Neuronal stem cell (in vitro differentiated cells): ENCODE results near the gene SSBP3.
A peak's percentile ranks its signal among the peaks of the same experiment; 100 is the strongest.

Source experiments
- DNase-seq: peaks from one replicate; pipeline ENCODE4 v3.0.0-alpha.2; 2013; ENCODE audit warnings: low spot score
- H2AFZ ChIP-seq: one replicate; pipeline ENCODE4 v1.6.1; 2013; ENCODE audit warnings: mild to moderate bottlenecking, low read length, inconsistent platforms
- H2AK5ac ChIP-seq: 2 replicates; pipeline ENCODE4 v1.6.1; 2013; ENCODE audit warnings: low read depth, mild to moderate bottlenecking, inconsistent platforms, low read length, moderate library complexity, mixed read lengths
- H2BK120ac ChIP-seq: 2 replicates; pipeline ENCODE4 v1.6.1; 2013; ENCODE audit warnings: low read depth, mild to moderate bottlenecking, inconsistent platforms, low read length, moderate library complexity, mixed read lengths
- H2BK12ac ChIP-seq: one replicate; pipeline ENCODE4 v1.6.1; 2013; ENCODE audit warnings: low read length, inconsistent platforms
- H2BK15ac ChIP-seq: 2 replicates; pipeline ENCODE4 v1.6.1; 2013; ENCODE audit warnings: mild to moderate bottlenecking, low read length, inconsistent platforms, mixed read lengths
- H2BK5ac ChIP-seq: one replicate; pipeline ENCODE4 v1.6.1; 2013; ENCODE audit warnings: inconsistent platforms, mild to moderate bottlenecking, low read length, moderate library complexity
- H3K14ac ChIP-seq: one replicate; pipeline ENCODE4 v1.6.1; 2013; ENCODE audit warnings: low read length, inconsistent platforms
- H3K18ac ChIP-seq: 2 replicates; pipeline ENCODE4 v1.6.1; 2013; ENCODE audit warnings: low read length, inconsistent platforms
- H3K23ac ChIP-seq: 2 replicates; pipeline ENCODE4 v1.6.1; 2013; ENCODE audit warnings: low read depth, mild to moderate bottlenecking, mixed read lengths, low read length, inconsistent platforms; ENCODE audit not compliant: poor library complexity
- H3K27ac ChIP-seq: replicated peaks from 3 replicates; pipeline ENCODE4 v1.5.1; 2013; ENCODE audit warnings: low read length, inconsistent platforms
- H3K27me3 ChIP-seq, 3 experiments: 2 replicates each; pipeline ENCODE4 v1.6.1; 2013; ENCODE audit warnings: low read length in 3 of 3, mild to moderate bottlenecking in 2 of 3, inconsistent platforms in 1 of 3, low read depth in 1 of 3, mixed read lengths in 1 of 3, moderate library complexity in 1 of 3; ENCODE audit not compliant: control insufficient read depth in 3 of 3, insufficient read depth in 3 of 3
- H3K36me3 ChIP-seq, 2 donors: replicated peaks in 1 of 2; 2 replicates each; pipeline ENCODE4 v1.6.1; 2013; ENCODE audit warnings: low read length in 2 of 2; ENCODE audit not compliant: control insufficient read depth in 2 of 2, insufficient read depth in 2 of 2
- H3K4ac ChIP-seq: 2 replicates; pipeline ENCODE4 v1.6.1; 2013; ENCODE audit warnings: inconsistent platforms, mild to moderate bottlenecking, low read length, moderate library complexity
- H3K4me1 ChIP-seq, 2 donors: 1 replicate in 1 of 2; 2 replicates in 1 of 2; pipeline ENCODE4 v1.6.1; 2013; ENCODE audit warnings: low read length in 2 of 2, low read depth in 1 of 2; ENCODE audit not compliant: control insufficient read depth in 2 of 2, insufficient read depth in 1 of 2
- H3K4me2 ChIP-seq: one replicate; pipeline ENCODE4 v1.6.1; 2013; ENCODE audit warnings: mild to moderate bottlenecking, low read length, inconsistent platforms; ENCODE audit not compliant: insufficient read depth, poor library complexity, severe bottlenecking
- H3K4me3 ChIP-seq, 2 donors: 2 replicates each; pipeline ENCODE4 v1.5.1; 2013; ENCODE audit warnings: low read length in 2 of 2, mild to moderate bottlenecking in 2 of 2, inconsistent platforms in 1 of 2, moderate library complexity in 1 of 2
- H3K79me1 ChIP-seq: one replicate; pipeline ENCODE4 v1.6.1; 2013; ENCODE audit warnings: low read depth, mild to moderate bottlenecking, inconsistent platforms, low read length, moderate library complexity
- H3K9ac ChIP-seq: one replicate; pipeline ENCODE4 v1.6.1; 2013; ENCODE audit warnings: mild to moderate bottlenecking, low read depth, low read length, inconsistent platforms; ENCODE audit not compliant: poor library complexity
- H3K9me3 ChIP-seq, 2 donors: replicated peaks in 1 of 2; 2 replicates each; pipeline versions ENCODE3 to v1.6.1; 2013; ENCODE audit warnings: low read length in 2 of 2, mild to moderate bottlenecking in 2 of 2, inconsistent platforms in 1 of 2, low read depth in 1 of 2, mixed read lengths in 1 of 2, moderate library complexity in 1 of 2; ENCODE audit not compliant: control insufficient read depth in 2 of 2, insufficient read depth in 1 of 2
- H4K8ac ChIP-seq: one replicate; pipeline ENCODE4 v1.6.1; 2013; ENCODE audit warnings: low read depth, mild to moderate bottlenecking, inconsistent platforms, low read length, moderate library complexity
- H4K91ac ChIP-seq: one replicate; pipeline ENCODE4 v1.6.1; 2013; ENCODE audit warnings: low read length, low read depth, mild to moderate bottlenecking, inconsistent platforms; ENCODE audit not compliant: poor library complexity
- WGBS, 2 donors: extraction: QIAGEN DNeasy Blood & Tissue Kit; methylation state at CpG; one replicate each; pipeline ENCODE4 v1.1.7; 2013; ENCODE audit warnings: missing lambda C conversion rate in 2 of 2, mixed read lengths in 1 of 2; ENCODE audit not compliant: insufficient read length in 2 of 2, insufficient replicate concordance in 1 of 2; ENCODE audit errors: extremely low coverage in 2 of 2; 5-methylcytosine and 5-hydroxymethylcytosine counted together

Gene SSBP3

GRCh38 chr1:54250670-54251069 is 155.5 kb downstream of the SSBP3 start:
- no CpG with 5 or more reads among the region's 12 CpGs for WGBS, 2 donors

GRCh38 chr1:54249819-54250435 is 156.3 kb downstream of the SSBP3 start:
- Histone ChIP-seq H2BK15ac (no peak overlapping the region), H3K36me3 (peaks cover 16 to 96% of the 10 kb centered on the region in 2 donors), H3K14ac (no peak overlapping the region), H3K4me3 (no peak overlapping the region), H2BK12ac (no peak overlapping the region), H3K4me1 (peaks cover 0 to 4% of the 10 kb centered on the region in 2 donors), H2BK5ac (no peak overlapping the region), H3K4ac (no peak overlapping the region), H2AK5ac (no peak overlapping the region), H4K91ac (no peak overlapping the region), H2AFZ (no peak overlapping the region), H2BK120ac (no peak overlapping the region), H3K4me2 (no peak overlapping the region), H3K9ac (no peak overlapping the region), H3K9me3 (no peaks in the 10 kb centered on the region), H3K27me3 (no peaks in the 10 kb centered on the region), H3K23ac (no peak overlapping the region), H4K8ac (no peak overlapping the region), H3K27ac (no peak overlapping the region), H3K18ac (no peak overlapping the region), H3K79me1 (no peaks in the 10 kb centered on the region)
- no CpG with 5 or more reads among the region's 9 CpGs for WGBS, 2 donors
- DNase-seq = no peak

More at GRCh38 chr1:54250670-54251069, 155.5 kb downstream of the SSBP3 start:
- no peak for DNase-seq
- Histone ChIP-seq H4K8ac (no peak overlapping the region), H4K91ac (no peak overlapping the region), H3K79me1 (no peaks in the 10 kb centered on the region), H3K9me3 (no peaks in the 10 kb centered on the region), H2BK15ac (no peak overlapping the region), H2BK120ac (no peak overlapping the region), H2AFZ (no peak overlapping the region), H3K9ac (no peak overlapping the region), H3K27me3 (no peaks in the 10 kb centered on the region), H3K4ac (no peak overlapping the region), H3K18ac (no peak overlapping the region), H3K27ac (no peak overlapping the region), H3K14ac (no peak overlapping the region), H3K4me3 (peak overlapping the region in 1 of 2 donors; percentile 12), H3K36me3 (peaks cover 14 to 96% of the 10 kb centered on the region in 2 donors), H2BK12ac (no peak overlapping the region), H3K4me2 (no peak overlapping the region), H3K4me1 (peaks cover 0 to 4% of the 10 kb centered on the region in 2 donors), H2AK5ac (no peak overlapping the region), H2BK5ac (no peak overlapping the region), H3K23ac (no peak overlapping the region)

GRCh38 chr1:54248966-54249365 is 157.2 kb downstream of the SSBP3 start:
- no peak overlapping the region for H3K4me2 ChIP-seq
- H3K23ac ChIP-seq = no peak overlapping the region
- no peak overlapping the region for H2AFZ ChIP-seq
- H3K18ac ChIP-seq = no peak overlapping the region
- no peak overlapping the region for H3K14ac ChIP-seq
- H4K8ac ChIP-seq = no peak overlapping the region
- no peak overlapping the region for H4K91ac ChIP-seq
- H3K9ac ChIP-seq = no peak overlapping the region
- H2BK15ac ChIP-seq = no peak overlapping the region
- no CpG with 5 or more reads among the region's 4 CpGs for WGBS, 2 donors
- H2BK5ac ChIP-seq = no peak overlapping the region
- peaks cover 0 to 4% of the 10 kb centered on the region in 2 donors for H3K4me1 ChIP-seq
- no peak overlapping the region for H2BK120ac ChIP-seq
- no peak overlapping the region for H3K4me3 ChIP-seq
- no peak overlapping the region for H2AK5ac ChIP-seq
- H3K4ac ChIP-seq = no peak overlapping the region
- no peak for DNase-seq
- H3K27ac ChIP-seq = no peak overlapping the region
- H3K79me1 ChIP-seq = no peaks in the 10 kb centered on the region
- no peaks in the 10 kb centered on the region for H3K27me3 ChIP-seq
- H2BK12ac ChIP-seq = no peak overlapping the region
- no peaks in the 10 kb centered on the region for H3K9me3 ChIP-seq
- peaks cover 17 to 96% of the 10 kb centered on the region in 2 donors for H3K36me3 ChIP-seq

- Histone ChIP-seq H3K79me1 (no peaks in the 10 kb centered on the region), H3K4me1 (peaks cover 0 to 4% of the 10 kb centered on the region in 2 donors), H2BK12ac (no peak overlapping the region), H2AFZ (no peak overlapping the region), H4K91ac (no peak overlapping the region), H3K27ac (no peak overlapping the region), H2BK120ac (no peak overlapping the region), H2BK15ac (no peak overlapping the region), H2AK5ac (no peak overlapping the region), H3K9ac (no peak overlapping the region), H3K9me3 (no peaks in the 10 kb centered on the region), H3K4me2 (no peak overlapping the region), H3K36me3 (peaks cover 17 to 96% of the 10 kb centered on the region in 2 donors), H3K4ac (no peak overlapping the region), H2BK5ac (no peak overlapping the region), H3K14ac (no peak overlapping the region), H3K23ac (no peak overlapping the region), H3K27me3 (no peaks in the 10 kb centered on the region), H3K18ac (no peak overlapping the region), H3K4me3 (no peak overlapping the region), H4K8ac (no peak overlapping the region)
- DNase-seq = no peak
- WGBS, 2 donors = no CpG with 5 or more reads among the region's 11 CpGs
Observed at GRCh38 chr1:54247863-54248515, 158.2 kb downstream of the SSBP3 start.
